ENCODE measurements around the gene CCDC17. TPM values are rescaled to one million over a fixed set of nuclear protein-coding genes. Genes with fewer than 3 reads are reported as not detected.

CCDC17 gene
- total RNA-seq, 4 donors from 2014 or later: 1.2 to 4.7 (median 1.6) TPM

- no peaks in the 10 kb centered on the region for H3K9me3 ChIP-seq
- H3K4me3 ChIP-seq: no peak overlapping the region
- WGBS, 2 donors (ENCODE audit: low coverage in 1 of 2): 77 to 84% methylated on average over 2 to 4 of the region's 4 CpGs
- no peak for ATAC-seq
- peaks cover 0 to 24% (median 0%) of the 10 kb centered on the region in 3 donors for H3K4me1 ChIP-seq
- TF ChIP-seq POLR2AphosphoS5 (IDR thresholded peaks at IDR 0.05) (no peak), EP300 (IDR thresholded peaks at IDR 0.05) (no peak), POLR2A (IDR thresholded peaks at IDR 0.05) (no peak)
- TF ChIP-seq, protein P1, sequence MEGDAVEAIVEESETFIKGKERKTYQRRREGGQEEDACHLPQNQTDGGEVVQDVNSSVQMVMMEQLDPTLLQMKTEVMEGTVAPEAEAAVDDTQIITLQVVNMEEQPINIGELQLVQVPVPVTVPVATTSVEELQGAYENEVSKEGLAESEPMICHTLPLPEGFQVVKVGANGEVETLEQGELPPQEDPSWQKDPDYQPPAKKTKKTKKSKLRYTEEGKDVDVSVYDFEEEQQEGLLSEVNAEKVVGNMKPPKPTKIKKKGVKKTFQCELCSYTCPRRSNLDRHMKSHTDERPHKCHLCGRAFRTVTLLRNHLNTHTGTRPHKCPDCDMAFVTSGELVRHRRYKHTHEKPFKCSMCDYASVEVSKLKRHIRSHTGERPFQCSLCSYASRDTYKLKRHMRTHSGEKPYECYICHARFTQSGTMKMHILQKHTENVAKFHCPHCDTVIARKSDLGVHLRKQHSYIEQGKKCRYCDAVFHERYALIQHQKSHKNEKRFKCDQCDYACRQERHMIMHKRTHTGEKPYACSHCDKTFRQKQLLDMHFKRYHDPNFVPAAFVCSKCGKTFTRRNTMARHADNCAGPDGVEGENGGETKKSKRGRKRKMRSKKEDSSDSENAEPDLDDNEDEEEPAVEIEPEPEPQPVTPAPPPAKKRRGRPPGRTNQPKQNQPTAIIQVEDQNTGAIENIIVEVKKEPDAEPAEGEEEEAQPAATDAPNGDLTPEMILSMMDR (IDR thresholded peaks at IDR 0.05): no peak
- peaks cover 0 to 52% of the 10 kb centered on the region in 2 donors for H3K36me3 ChIP-seq
- H3K27me3 ChIP-seq: no peaks in the 10 kb centered on the region
- H3K27ac ChIP-seq: no peak overlapping the region
Observed at GRCh38 chr1:45594412-45594811, 29.4 kb downstream of the CCDC17 start.

- H3K27ac ChIP-seq: no peak overlapping the region
- ATAC-seq: no peak
- H3K36me3 ChIP-seq: peaks cover 0 to 36% of the 10 kb centered on the region in 2 donors
- no peaks in the 10 kb centered on the region for H3K9me3 ChIP-seq
- H3K4me1 ChIP-seq: peaks cover 0 to 52% (median 9%) of the 10 kb centered on the region in 3 donors
- H3K27me3 ChIP-seq: no peaks in the 10 kb centered on the region
- no peak overlapping the region for H3K4me3 ChIP-seq
- WGBS, 2 donors (ENCODE audit: low coverage in 1 of 2): 33 to 43% methylated on average over 1 of the region's 1 CpG
- TF ChIP-seq POLR2AphosphoS5 (IDR thresholded peaks at IDR 0.05) (no peak), EP300 (IDR thresholded peaks at IDR 0.05) (no peak), POLR2A (IDR thresholded peaks at IDR 0.05) (no peak)
- TF ChIP-seq, protein P1 (IDR thresholded peaks at IDR 0.05): no peak
Observed at GRCh38 chr1:45589861-45590260, 34.0 kb downstream of the CCDC17 start.

DNA sequence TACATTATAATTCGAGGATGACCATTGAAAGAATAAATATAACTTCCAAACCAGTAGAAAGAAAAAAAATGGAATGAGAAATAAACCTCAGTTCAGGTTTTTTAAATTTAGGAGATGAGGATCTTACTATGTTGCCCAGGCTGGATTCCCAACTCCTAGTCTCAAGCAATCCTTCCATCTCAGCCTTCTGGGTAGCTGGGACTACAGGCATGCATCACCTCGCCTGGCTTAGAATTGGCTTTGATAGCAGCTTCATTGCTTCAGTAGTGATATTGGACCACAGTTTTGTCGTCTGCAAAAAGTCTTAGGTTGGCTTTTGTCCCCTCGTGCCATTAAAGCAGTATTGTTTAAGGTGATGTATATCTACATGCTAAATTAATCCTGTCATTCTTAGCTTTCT, 37.1 kb downstream of the CCDC17 start:
- no peaks in the 10 kb centered on the region for H3K27me3 ChIP-seq
- H3K36me3 ChIP-seq: peaks cover 0 to 7% of the 10 kb centered on the region in 2 donors
- H3K4me1 ChIP-seq: peaks cover 0 to 61% (median 13%) of the 10 kb centered on the region in 3 donors
- no peak for TF ChIP-seq EP300 (IDR thresholded peaks at IDR 0.05)
- no peak for TF ChIP-seq POLR2AphosphoS5 (IDR thresholded peaks at IDR 0.05)
- no peak for TF ChIP-seq POLR2A (IDR thresholded peaks at IDR 0.05)
- TF ChIP-seq, protein P1 (IDR thresholded peaks at IDR 0.05): no peak
- H3K4me3 ChIP-seq: no peak overlapping the region
- WGBS, 2 donors (ENCODE audit: low coverage in 1 of 2): 69 to 73% methylated on average over 4 of the region's 4 CpGs
- ATAC-seq: no peak
- H3K27ac ChIP-seq: peak overlapping the region in 1 of 4 donors; percentile 20
- no peaks in the 10 kb centered on the region for H3K9me3 ChIP-seq

DNA sequence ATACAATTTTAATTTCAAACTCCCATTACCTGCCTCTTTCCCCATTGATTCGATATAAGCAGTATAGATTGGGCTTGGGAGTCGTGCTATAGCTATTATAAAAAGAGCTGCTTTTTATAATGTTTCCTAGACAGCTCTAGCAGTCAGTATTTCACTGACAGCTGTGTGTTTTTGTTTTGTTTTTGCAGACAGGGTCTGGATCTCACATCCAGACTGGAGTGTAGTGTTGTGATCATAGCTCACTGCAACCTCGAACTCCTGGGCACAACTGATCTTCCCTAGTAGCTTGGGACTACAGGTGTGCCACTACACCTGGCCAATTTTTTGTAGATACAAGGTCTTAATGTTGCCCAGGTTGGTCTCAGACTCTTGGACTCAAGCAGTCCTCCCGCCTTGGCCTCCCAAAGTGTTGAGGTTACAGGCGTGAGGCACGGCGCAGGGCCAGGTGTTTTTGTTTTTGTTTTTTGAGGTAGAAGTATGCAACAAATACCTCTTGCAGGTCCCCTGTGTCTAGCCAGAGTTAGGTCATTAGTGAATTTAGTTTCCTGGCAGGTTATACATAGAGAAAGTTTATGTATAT, 38.3 kb downstream of the CCDC17 start:
- Histone ChIP-seq H3K36me3 (no peaks in the 10 kb centered on the region), H3K27me3 (no peaks in the 10 kb centered on the region), H3K9me3 (no peaks in the 10 kb centered on the region), H3K4me1 (peaks cover 0 to 49% (median 13%) of the 10 kb centered on the region in 3 donors), H3K4me3 (peak overlapping the region; percentile 83 to 89), H3K27ac (peak overlapping the region in 3 of 4 donors; percentile 92 to 95 (median 94))
- no peak for ATAC-seq
- TF ChIP-seq POLR2AphosphoS5 (IDR thresholded peaks at IDR 0.05) (no peak), POLR2A (IDR thresholded peaks at IDR 0.05) (no peak), EP300 (IDR thresholded peaks at IDR 0.05) (no peak)
- TF ChIP-seq, protein P1 (IDR thresholded peaks at IDR 0.05): no peak
- 14 to 27% methylated on average over 3 to 6 of the region's 7 CpGs for WGBS, 2 donors (ENCODE audit: low coverage in 1 of 2)

- H3K36me3 ChIP-seq: no peaks in the 10 kb centered on the region
- peak overlapping the region; percentile 83 to 89 for H3K4me3 ChIP-seq
- no peaks in the 10 kb centered on the region for H3K27me3 ChIP-seq
- peaks cover 0 to 47% (median 13%) of the 10 kb centered on the region in 3 donors for H3K4me1 ChIP-seq
- H3K27ac ChIP-seq: peak overlapping the region in 3 of 4 donors; percentile 92 to 95 (median 94)
- TF ChIP-seq, protein P1 (IDR thresholded peaks at IDR 0.05): no peak
- no peak for TF ChIP-seq POLR2AphosphoS5 (IDR thresholded peaks at IDR 0.05)
- no peak for TF ChIP-seq EP300 (IDR thresholded peaks at IDR 0.05)
- TF ChIP-seq POLR2A (IDR thresholded peaks at IDR 0.05): no peak
- ATAC-seq: no peak
- no peaks in the 10 kb centered on the region for H3K9me3 ChIP-seq
- WGBS, 2 donors (ENCODE audit: low coverage in 1 of 2): 0% methylated on average over 4 to 5 of the region's 5 CpGs
Observed at GRCh38 chr1:45585110-45585426, 38.8 kb downstream of the CCDC17 start.

Measured in gastroesophageal sphincter (tissue), 4 donors.